ENCODE measurements around the gene IL17RE. TPM values are rescaled to one million over a fixed set of nuclear protein-coding genes. Genes with fewer than 3 reads are reported as not detected.

Gene IL17RE
- total and polyA plus RNA-seq, 9 of the 15 experiments (the other 6 are each of a cell fraction or from before 2014, with no cell fraction given) = 0.32 to 1.9 (median 0.51) TPM; not detected in 4

DNA sequence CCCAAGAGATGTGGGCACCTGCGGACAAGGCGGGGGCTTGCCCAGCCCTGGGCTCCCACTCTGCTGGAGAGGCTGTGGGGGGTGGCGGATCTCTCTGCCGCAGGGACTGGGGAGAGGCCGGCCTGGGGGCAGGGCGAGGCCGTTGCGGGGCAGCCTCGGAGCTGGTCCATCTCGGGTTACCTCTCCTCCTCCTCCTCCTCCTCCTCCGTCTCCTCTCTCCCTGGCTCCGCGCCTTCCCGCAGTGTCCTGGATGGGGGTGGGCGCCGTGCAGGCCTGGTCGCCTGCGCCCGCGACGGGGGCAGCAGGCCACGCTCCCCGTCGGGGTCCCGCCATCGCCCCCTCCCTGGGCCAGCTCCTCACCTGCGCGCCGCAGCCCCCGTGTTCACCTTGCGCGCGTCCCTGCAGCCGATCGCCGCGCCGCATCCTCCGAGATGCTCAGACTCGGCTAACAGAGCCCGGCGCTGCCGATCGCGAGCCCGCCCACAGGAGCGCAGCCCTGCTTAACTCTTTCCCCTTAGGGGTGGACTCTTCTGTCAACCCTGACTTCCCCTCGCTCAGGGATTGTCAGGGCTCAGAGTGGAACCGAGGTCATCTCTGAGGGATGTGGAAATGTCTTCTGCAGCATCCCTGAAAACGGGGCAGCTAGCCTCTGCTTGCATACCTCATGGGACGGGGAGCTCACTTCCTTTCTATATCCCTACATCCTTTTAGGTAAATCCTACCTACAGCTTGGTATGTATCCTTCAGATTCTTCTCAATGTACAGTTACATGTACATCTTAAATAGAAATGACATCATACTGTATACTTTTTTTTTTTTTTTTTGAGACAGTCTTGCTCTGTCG lies 49.5 kb downstream of the IL17RE start, which contains the start of gene PRRT3 (continued):
- TF ChIP-seq, protein P1, sequence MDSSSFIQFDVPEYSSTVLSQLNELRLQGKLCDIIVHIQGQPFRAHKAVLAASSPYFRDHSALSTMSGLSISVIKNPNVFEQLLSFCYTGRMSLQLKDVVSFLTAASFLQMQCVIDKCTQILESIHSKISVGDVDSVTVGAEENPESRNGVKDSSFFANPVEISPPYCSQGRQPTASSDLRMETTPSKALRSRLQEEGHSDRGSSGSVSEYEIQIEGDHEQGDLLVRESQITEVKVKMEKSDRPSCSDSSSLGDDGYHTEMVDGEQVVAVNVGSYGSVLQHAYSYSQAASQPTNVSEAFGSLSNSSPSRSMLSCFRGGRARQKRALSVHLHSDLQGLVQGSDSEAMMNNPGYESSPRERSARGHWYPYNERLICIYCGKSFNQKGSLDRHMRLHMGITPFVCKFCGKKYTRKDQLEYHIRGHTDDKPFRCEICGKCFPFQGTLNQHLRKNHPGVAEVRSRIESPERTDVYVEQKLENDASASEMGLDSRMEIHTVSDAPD (CRISPR knock-in tag; IDR thresholded peaks at IDR 0.05) = no peak
- TF ChIP-seq SMARCB1 (IDR thresholded peaks at IDR 0.05; ENCODE audit: insufficient read length, low read depth) = no peak
- TF ChIP-seq ETS2 (tag; IDR thresholded peaks at IDR 0.05; ENCODE audit: borderline replicate concordance, poor library complexity, severe bottlenecking) = no peak
- no peak for TF ChIP-seq TCF15 (CRISPR knock-in tag; IDR thresholded peaks at IDR 0.05)
- TF ChIP-seq YBX1 (IDR thresholded peaks at IDR 0.05) = no peak
- no peak for TF ChIP-seq CHD7 (IDR thresholded peaks at IDR 0.05; ENCODE audit: low read depth, low read length)
- TF ChIP-seq, protein P2, sequence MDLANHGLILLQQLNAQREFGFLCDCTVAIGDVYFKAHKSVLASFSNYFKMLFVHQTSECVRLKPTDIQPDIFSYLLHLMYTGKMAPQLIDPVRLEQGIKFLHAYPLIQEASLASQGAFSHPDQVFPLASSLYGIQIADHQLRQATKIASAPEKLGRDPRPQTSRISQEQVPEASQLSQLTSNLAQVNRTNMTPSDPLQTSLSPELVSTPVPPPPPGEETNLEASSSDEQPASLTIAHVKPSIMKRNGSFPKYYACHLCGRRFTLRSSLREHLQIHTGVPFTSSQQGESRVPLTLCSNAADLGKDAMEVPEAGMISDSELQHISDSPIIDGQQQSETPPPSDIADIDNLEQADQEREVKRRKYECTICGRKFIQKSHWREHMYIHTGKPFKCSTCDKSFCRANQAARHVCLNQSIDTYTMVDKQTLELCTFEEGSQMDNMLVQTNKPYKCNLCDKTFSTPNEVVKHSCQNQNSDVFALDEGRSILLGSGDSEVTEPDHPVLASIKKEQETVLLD (IDR thresholded peaks at IDR 0.05) = 0 out of 2 replicates have a peak, but pooled peaks have one; percentile 49
- peak; percentile 63; the same call in 1 of the 2 replicates for TF ChIP-seq ZKSCAN3 (CRISPR knock-in tag; IDR thresholded peaks at IDR 0.05)
- peak; percentile 72 for TF ChIP-seq CXXC5 (CRISPR knock-in tag; IDR thresholded peaks at IDR 0.05)

Data from K562 (cell line).